Measurements from ENCODE around the gene PDE9A.

Gene PDE9A

DNA sequence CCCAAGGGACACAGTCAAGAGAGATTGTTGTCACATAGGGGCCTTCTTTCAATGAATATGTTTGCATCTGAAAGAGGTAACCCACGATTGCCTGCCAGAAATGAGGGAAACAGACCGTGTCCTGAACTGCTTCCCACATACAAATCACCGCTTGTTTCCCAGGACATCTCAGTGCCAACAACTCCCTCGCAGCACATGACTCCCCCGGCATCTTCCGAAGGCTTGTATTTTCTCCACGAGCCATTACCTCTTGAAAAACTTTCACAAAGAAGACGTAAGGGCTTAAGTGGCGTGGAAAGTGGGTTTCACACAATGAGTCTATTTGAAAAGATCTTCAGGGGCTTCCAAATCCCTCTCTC is 31.6 kb upstream of the PDE9A start:
- H3K4me3 ChIP-seq (ENCODE audit: low read depth, low read length): no peak overlapping the region
- in situ Hi-C loops (cut with HindIII; ENCODE audit: low sequenced_read_pairs): no loop called here
- peak; percentile 9 for DNase-seq (ENCODE audit: low read depth)
- TF ChIP-seq, protein P1, sequence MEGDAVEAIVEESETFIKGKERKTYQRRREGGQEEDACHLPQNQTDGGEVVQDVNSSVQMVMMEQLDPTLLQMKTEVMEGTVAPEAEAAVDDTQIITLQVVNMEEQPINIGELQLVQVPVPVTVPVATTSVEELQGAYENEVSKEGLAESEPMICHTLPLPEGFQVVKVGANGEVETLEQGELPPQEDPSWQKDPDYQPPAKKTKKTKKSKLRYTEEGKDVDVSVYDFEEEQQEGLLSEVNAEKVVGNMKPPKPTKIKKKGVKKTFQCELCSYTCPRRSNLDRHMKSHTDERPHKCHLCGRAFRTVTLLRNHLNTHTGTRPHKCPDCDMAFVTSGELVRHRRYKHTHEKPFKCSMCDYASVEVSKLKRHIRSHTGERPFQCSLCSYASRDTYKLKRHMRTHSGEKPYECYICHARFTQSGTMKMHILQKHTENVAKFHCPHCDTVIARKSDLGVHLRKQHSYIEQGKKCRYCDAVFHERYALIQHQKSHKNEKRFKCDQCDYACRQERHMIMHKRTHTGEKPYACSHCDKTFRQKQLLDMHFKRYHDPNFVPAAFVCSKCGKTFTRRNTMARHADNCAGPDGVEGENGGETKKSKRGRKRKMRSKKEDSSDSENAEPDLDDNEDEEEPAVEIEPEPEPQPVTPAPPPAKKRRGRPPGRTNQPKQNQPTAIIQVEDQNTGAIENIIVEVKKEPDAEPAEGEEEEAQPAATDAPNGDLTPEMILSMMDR (IDR thresholded peaks at IDR 0.05; ENCODE audit: low read depth, low read length, missing control alignments): no peak

DNA sequence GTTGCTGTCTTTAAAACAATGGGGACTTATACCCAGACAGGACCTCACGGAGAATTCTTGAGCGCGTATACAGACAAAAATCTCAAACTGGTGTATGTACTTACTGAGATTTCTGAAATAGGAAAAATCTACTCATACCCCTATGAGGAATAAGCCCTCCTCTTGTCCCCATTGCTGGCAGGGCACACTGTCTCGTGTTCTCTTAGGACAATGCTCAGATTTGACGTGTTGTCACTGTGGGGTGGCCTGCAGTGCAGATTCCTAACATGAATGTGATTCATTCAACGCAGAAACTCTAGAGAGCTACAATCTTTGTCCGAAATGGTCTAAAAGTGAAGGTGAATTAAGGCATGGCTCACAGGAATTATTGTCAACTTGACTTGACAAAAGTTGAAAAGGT is 31.1 kb upstream of the PDE9A start:
- in situ Hi-C loops (cut with HindIII; ENCODE audit: low sequenced_read_pairs): no loop called here
- H3K4me3 ChIP-seq (ENCODE audit: low read depth, low read length): no peak overlapping the region
- TF ChIP-seq, protein P1 (IDR thresholded peaks at IDR 0.05; ENCODE audit: low read depth, low read length, missing control alignments): no peak
- DNase-seq (ENCODE audit: low read depth): no peak

DNA sequence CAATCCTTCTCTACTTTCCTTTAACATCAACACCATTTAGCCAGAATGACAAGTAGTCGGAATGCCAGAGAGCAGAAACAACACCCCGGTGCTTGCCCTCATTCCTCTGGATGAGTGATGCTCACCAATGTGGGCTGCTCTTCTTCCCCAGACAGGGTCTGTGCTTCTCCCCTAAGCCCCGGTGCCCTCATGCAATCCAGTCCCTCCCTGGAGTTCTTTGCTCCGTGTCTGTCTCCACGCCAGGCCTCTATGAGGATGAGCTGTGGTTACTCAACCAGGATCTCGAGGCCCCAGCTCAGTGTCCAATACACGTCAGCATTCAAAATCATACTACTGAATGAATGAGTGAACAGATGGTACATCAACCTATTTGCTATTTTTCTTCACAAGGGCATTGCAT is 29.7 kb upstream of the PDE9A start:
- TF ChIP-seq, protein P1 (IDR thresholded peaks at IDR 0.05; ENCODE audit: low read depth, low read length, missing control alignments): no peak

DNA sequence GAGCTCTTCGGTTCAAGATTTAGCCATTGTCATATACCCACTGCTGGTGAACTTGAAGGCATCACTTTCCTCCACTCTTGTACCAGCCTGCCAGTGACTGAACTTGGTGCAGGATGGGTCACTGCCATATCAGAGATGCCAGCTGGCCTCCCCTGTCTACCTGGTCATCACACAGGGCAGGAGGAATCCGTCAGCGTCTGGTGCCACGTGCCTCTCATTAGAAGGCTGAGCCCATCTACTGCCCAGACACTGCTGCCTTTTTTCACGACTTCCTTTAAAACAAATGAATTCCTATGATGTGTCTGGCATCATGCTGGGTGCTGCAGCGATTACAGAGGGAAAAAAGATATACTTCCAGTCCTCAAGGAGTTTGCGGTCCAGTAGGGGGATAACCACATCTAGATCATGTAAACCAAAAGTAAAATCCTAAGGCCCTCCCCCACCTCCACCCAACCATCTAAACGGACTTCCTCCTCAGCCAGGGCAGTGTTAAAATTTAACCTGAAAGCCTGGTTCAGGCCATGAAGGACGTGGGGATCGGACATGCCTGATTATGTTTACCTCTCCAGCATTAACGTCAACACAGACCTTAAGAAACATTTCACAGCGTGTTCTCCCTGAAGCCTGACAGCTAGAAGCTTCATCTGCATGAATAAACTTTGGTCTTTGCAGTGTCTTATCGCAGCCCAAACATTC is 29.2 kb upstream of the PDE9A start:
- H3K4me3 ChIP-seq (ENCODE audit: low read depth, low read length): no peak overlapping the region
- no peak for DNase-seq (ENCODE audit: low read depth)
- in situ Hi-C loops (cut with HindIII; ENCODE audit: low sequenced_read_pairs): no loop called here
- TF ChIP-seq, protein P1 (IDR thresholded peaks at IDR 0.05; ENCODE audit: low read depth, low read length, missing control alignments): no peak

More for the DNA sequence above, 29.7 kb upstream of the PDE9A start:
- in situ Hi-C loops (cut with HindIII; ENCODE audit: low sequenced_read_pairs): no loop called here
- DNase-seq (ENCODE audit: low read depth): no peak
- H3K4me3 ChIP-seq (ENCODE audit: low read depth, low read length): no peak overlapping the region

DNA sequence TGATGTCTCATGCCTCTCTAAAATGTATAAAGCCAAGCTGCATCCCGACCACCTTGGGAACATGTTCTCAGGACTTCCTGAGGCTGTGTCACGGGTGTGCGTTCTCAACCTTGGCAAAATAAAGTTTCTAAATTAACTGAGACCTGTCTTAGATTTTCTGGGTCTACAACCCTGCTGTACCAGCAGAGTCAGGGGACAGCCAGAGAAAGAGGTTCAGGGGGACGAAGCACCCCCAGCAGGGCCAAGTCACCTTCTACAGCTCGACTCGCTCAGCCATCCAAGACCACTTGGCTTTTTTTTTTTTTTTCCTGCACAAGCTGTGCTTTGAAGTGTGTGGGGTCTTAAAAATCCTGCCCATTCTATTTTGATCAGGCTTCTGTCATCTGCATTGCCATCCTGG is 28.5 kb upstream of the PDE9A start:
- in situ Hi-C loops (cut with HindIII; ENCODE audit: low sequenced_read_pairs): no loop called here
- no peak overlapping the region for H3K4me3 ChIP-seq (ENCODE audit: low read depth, low read length)
- DNase-seq (ENCODE audit: low read depth): no peak
- TF ChIP-seq, protein P1 (IDR thresholded peaks at IDR 0.05; ENCODE audit: low read depth, low read length, missing control alignments): no peak

DNA sequence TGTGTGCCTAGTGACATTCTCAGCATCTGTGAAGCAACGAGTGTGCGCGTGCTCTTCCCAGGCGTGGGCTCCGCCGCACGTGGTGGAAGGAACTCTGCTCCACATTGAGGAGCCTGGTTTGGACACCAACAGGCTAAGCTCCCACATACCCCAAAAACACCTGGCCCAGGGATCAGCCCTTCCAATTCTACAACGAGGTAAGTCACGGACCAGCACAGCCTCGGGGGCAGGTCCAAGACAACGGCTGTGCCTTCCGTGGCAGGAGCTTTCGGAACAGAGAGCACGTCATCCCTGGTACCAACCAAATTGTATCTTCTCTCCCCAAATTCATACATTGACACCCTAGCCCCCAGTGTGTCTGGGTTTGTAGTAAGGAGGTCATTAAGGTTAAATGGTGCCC is 27.2 kb upstream of the PDE9A start:
- H3K4me3 ChIP-seq (ENCODE audit: low read depth, low read length): no peak overlapping the region
- in situ Hi-C loops (cut with HindIII; ENCODE audit: low sequenced_read_pairs): no loop called here
- no peak for DNase-seq (ENCODE audit: low read depth)
- TF ChIP-seq, protein P1 (IDR thresholded peaks at IDR 0.05; ENCODE audit: low read depth, low read length, missing control alignments): no peak

All from astrocyte of the cerebellum (primary cell).